Pancreas (tissue), 10 donors: ENCODE measurements around the gene RAB8B. TPM values are rescaled to one million over a fixed set of nuclear protein-coding genes. Genes with fewer than 3 reads are reported as not detected.

Source experiments
- ATAC-seq, 4 donors: fragments of 200-7000 bp; cut with Tn5 transposase; one replicate each; pipeline versions ENCODE4 v1.8.0 to v1.9.1; 2020; ENCODE audit warnings: mild to moderate bottlenecking in 4 of 4, moderate library complexity in 4 of 4
- DNase-seq, 6 donors: peaks; one replicate each; pipeline ENCODE4 v3.0.0-alpha.2; 2020
- FAIRE-seq: peaks from 2 replicates; lab custom pipeline; 2012; peaks lifted over from hg19 to GRCh38; lab: Jason Lieb, UNC
- H3K27ac ChIP-seq, 4 donors: fragments of 200-600 bp; sonication (generic); 1 replicate in 3 of 4; 2 replicates in 1 of 4; pipeline versions ENCODE4 v1.5.0 to v1.8.0; 2020
- H3K27me3 ChIP-seq, 4 donors: fragments of 200-600 bp; one replicate each; pipeline ENCODE4 v1.8.0; 2021
- H3K36me3 ChIP-seq, 3 donors: fragments of 200-600 bp; sonication (generic) in 1 of 3; one replicate each; pipeline versions ENCODE4 v1.5.0 to v1.8.0; 2020 to 2021
- H3K4me1 ChIP-seq, 3 donors: fragments of 200-600 bp; one replicate each; pipeline ENCODE4 v1.8.0; 2021
- H3K4me3 ChIP-seq, 4 donors: fragments of 200-600 bp; sonication (generic) in 2 of 4; one replicate each; pipeline versions ENCODE4 v1.5.0 to v1.8.0; 2020 to 2021
- H3K9me3 ChIP-seq, 4 donors: fragments of 200-600 bp; one replicate each; pipeline ENCODE4 v1.8.0; 2021
- CTCF ChIP-seq, 4 donors: fragments of 200-600 bp; sonication (generic) in 3 of 4; IDR thresholded peaks; one replicate each; pipeline versions ENCODE4 v1.5.0 to v1.8.0; 2021; ENCODE audit warnings: antibody characterized with exemption in 4 of 4
- WGBS, 2 donors: extraction: QIAGEN DNeasy Blood & Tissue Kit; methylation state at CpG; one replicate each; pipeline ENCODE4 v1.1.7; 2013; 5-methylcytosine and 5-hydroxymethylcytosine counted together
- intact Hi-C, 3 donors: fragments of 100-400 bp; cut with DNase I; formaldehyde crosslinking; loops; one replicate each; pipeline versions ENCODE4 v1.11.1 to v1.14.2; 2022
- polyA plus RNA-seq, 2 donors: library from polyadenylated mRNA; stranded (reverse); fragments of 200-250 nt; gene quantifications; one replicate each; pipeline ENCODE4 v1.2.3, GENCODE V29; 2013
- total RNA-seq, 6 donors: library from RNA; stranded (reverse); fragmentation: NEBNext Ultra II Directional in 4 of 6; extraction: Animal tissue kit (Norgen Biotek cat#: 25700) in 4 of 6; gene quantifications; one replicate each; pipeline versions ENCODE4 v1.2.1 to v1.2.4, GENCODE V29; 2021 to 2023
- donor health status: healthy with polysubstance abuse.
- donor health status: DM: no; HTN: no; CAD: no; lungs with moderate emphysema.
- donor health status: DM: no; HTN: no; CAD: no.
- donor health status: control.
- donor health status: control.
- donor health status: Bipolar disorder and iron deficiency.
- donor health status: DM: yes; HTN: yes; CAD: no.
- donor health status: DM: no; HTN: no; CAD: no.
- donor health status: DM: no; HTN: no; CAD: no.
- donor health status: DM: yes; HTN: yes; CAD: no.

RAB8B gene
- total and polyA plus RNA-seq, 8 donors = 2.0 to 19.2 (median 5.3) TPM

DNA sequence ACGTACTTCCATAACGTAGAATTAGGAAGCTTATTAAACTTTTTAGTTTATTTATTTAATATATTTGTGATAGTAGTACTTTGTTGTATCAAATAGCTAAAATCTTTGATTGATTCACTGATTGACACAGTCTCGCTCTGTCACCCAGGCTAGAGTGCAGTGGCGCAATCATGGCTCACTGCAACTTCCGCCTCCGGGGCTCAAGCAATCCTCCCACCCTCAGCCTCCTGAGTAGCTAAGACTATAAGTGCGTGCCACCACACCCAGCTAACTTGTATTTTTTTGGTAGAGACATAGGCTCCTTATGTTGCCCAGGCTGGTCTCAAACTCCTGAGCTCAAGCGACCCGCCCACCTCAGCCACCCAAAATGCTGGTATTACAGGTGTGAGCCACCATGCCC lies 93.7 kb downstream of the RAB8B start:
- intact Hi-C loops = no loop called here
- 89 to 92% methylated on average over 9 of the region's 9 CpGs for WGBS, 2 donors
- H3K27ac ChIP-seq = no peak overlapping the region

GRCh38 chr15:63284335-63284734 lies 94.9 kb downstream of the RAB8B start:
- FAIRE-seq = no peak
- intact Hi-C loops = no loop called here

More for the DNA sequence above, 93.7 kb downstream of the RAB8B start:
- no peak for DNase-seq
- Histone ChIP-seq H3K36me3 (no peaks in the 10 kb centered on the region), H3K4me1 (no peaks in the 10 kb centered on the region), H3K9me3 (no peaks in the 10 kb centered on the region), H3K27me3 (no peaks in the 10 kb centered on the region), H3K4me3 (no peak overlapping the region)
- no peak for FAIRE-seq
- ATAC-seq = peak in 2 of 4 donors; percentile 38 to 50
- no peak for TF ChIP-seq CTCF (IDR thresholded peaks at IDR 0.05)

DNA sequence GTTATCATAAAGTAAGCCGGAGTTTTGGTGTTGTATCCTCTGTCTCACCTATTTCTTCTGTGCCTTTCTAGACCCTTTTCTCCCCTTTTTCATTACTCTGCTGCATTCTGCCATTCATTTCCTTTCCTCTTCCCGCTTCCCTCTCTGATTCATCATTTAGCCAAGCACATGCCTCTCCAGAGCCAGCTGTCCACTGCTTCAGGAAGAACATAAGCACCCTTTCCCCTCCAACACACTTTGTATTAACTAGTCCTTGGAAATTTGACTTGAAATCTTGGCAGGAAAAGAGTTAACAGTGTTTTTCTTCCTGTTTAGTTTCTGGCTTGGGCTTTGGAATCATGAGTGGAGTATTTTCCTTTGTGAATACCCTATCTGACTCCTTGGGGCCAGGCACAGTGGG lies 97.7 kb downstream of the RAB8B start:
- Histone ChIP-seq H3K27me3 (no peaks in the 10 kb centered on the region), H3K36me3 (no peaks in the 10 kb centered on the region), H3K4me3 (no peak overlapping the region), H3K9me3 (no peaks in the 10 kb centered on the region), H3K27ac (no peak overlapping the region), H3K4me1 (no peaks in the 10 kb centered on the region)
- no peak for DNase-seq
- no peak for TF ChIP-seq CTCF (IDR thresholded peaks at IDR 0.05)
- ATAC-seq = no peak
- 84 to 91% methylated on average over 2 of the region's 2 CpGs for WGBS, 2 donors
- FAIRE-seq = no peak
- intact Hi-C loops = no loop called here

More at GRCh38 chr15:63284335-63284734, 94.9 kb downstream of the RAB8B start:
- WGBS, 2 donors = 90 to 95% methylated on average over 6 of the region's 6 CpGs
- H3K4me3 ChIP-seq = no peak overlapping the region
- H3K4me1 ChIP-seq = no peaks in the 10 kb centered on the region
- H3K27ac ChIP-seq = no peak overlapping the region
- DNase-seq (no peak), ATAC-seq (no peak)
- H3K36me3 ChIP-seq = no peaks in the 10 kb centered on the region
- H3K9me3 ChIP-seq = no peaks in the 10 kb centered on the region
- no peaks in the 10 kb centered on the region for H3K27me3 ChIP-seq
- no peak for TF ChIP-seq CTCF (IDR thresholded peaks at IDR 0.05)

GRCh38 chr15:63288342-63288741 lies 98.9 kb downstream of the RAB8B start:
- 46 to 53% methylated on average over 1 of the region's 1 CpG for WGBS, 2 donors
- no peak for FAIRE-seq

More at GRCh38 chr15:63288342-63288741, 98.9 kb downstream of the RAB8B start:
- Histone ChIP-seq H3K9me3 (no peaks in the 10 kb centered on the region), H3K4me3 (no peak overlapping the region), H3K27ac (no peak overlapping the region), H3K4me1 (no peaks in the 10 kb centered on the region), H3K27me3 (no peaks in the 10 kb centered on the region), H3K36me3 (no peaks in the 10 kb centered on the region)
- no peak for TF ChIP-seq CTCF (IDR thresholded peaks at IDR 0.05)
- peak in 2 of 4 donors; percentile 20 to 37 for ATAC-seq
- intact Hi-C loops = no loop called here
- no peak for DNase-seq
